ENCODE results near the gene BDKRB1.

GRCh38 chr14:96263347-96264199, 7.6 kb downstream of the BDKRB1 start:
- TF ChIP-seq CTCF (IDR thresholded peaks at IDR 0.05) (no peak), POLR2A (IDR thresholded peaks at IDR 0.05) (no peak)
